ENCODE data around the gene SLC39A3.

SLC39A3 gene

GRCh38 chr19:2706251-2706650, 33.6 kb downstream of the SLC39A3 start:
- no peak for DNase-seq (ENCODE audit: low read depth in 2 of 2, low spot score in 1 of 2)

GRCh38 chr19:2703691-2704216, 36.1 kb downstream of the SLC39A3 start:
- no peak for DNase-seq (ENCODE audit: low read depth in 2 of 2, low spot score in 1 of 2)

GRCh38 chr19:2703077-2703437, 36.8 kb downstream of the SLC39A3 start:
- DNase-seq (ENCODE audit: low read depth in 2 of 2, low spot score in 1 of 2): no peak

DNA sequence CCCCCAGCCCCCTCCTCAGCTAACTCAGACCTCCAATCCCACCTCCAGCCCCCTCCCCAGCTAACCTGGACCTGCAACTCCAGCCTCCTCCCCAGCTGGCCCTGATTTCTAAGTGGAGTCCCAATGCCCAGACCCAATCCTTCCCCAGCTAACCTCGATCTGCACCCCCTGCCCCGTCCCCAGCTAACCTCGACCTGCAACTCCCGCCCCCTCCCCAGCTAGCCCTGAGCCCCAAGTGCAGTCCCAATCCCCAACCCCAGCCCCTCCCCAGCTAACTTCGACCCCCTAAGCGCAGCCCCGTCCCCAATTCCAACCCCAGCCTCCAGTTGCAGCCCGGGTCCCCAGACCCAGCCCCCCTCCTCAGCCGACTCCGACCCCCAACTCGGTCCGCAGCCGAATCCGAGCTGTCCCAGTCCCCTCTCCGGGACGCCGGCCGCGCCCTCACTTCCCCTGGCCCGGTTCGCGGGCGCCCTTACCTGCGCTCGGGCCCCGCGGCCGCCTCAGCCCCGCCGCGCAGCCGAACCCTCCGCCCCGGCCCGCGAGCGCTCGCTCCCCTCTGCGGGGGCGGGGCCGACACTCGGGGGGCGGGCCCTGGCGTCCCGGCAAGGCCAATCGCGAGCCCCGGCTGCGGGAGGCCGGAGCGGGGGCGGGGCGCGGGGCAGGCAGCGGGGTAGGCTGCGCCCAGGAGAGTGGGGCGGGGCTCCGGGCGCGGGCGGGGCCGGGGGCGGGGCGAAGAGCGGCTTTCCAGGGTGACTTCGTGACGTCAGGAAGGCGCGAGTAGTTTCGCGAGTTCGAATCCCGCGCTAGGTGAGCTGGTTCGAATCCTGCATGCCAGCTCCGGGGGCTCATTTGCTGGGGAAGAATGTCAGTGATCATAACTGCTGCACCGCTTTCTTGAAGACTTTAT, 37.4 kb downstream of the SLC39A3 start, which contains the start of gene GNG7:
GNG7 (minus strand) TSS at position 525 of the 907 bp plus-strand sequence. CDS start 182,006 bp downstream, outside the sequence.
- peak; percentile 85 to 88 for DNase-seq (ENCODE audit: low read depth in 2 of 2, low spot score in 1 of 2)

DNA sequence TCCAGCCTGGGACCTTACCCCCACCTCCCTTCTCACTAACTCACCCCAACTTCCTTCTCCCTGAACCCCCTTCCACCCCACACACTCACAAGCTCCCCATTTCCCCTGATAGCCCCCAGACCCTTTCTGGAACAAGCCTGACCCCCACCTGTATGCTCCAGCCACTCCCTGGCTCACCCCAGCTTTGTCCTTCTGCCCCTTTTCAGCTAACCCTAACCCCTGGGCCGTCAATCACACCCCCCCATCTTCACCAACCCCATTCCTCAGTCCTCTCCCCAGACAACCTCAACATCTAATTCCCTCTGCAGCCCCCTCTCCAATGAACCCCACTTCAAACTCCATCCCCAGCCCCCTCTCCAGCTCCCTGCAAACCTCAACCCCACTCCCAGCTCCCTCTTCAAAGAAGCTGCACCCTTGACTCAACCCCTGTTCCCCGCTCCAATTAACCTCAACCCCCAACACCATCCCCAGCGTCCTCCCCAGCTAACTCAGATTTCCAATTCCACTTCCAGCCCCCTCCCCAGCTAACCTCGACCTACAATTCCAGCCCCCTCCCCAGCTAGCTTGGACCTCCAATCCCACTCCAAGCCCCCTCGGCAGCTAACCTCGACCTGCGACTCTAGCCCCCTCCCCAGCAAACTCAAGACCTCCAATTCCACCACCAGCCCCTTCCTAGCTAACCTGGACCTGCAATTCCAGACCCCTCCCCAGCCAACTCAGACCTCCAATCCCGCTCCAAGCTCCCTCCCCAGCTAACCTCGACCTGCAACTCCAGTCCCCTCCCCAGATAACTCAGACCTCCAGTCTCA, 38.3 kb downstream of the SLC39A3 start:
- no peak for DNase-seq (ENCODE audit: low read depth in 2 of 2, low spot score in 1 of 2)

- no peak for DNase-seq (ENCODE audit: low read depth in 2 of 2, low spot score in 1 of 2)
Observed at GRCh38 chr19:2700660-2701360, 39.0 kb downstream of the SLC39A3 start.

DNA sequence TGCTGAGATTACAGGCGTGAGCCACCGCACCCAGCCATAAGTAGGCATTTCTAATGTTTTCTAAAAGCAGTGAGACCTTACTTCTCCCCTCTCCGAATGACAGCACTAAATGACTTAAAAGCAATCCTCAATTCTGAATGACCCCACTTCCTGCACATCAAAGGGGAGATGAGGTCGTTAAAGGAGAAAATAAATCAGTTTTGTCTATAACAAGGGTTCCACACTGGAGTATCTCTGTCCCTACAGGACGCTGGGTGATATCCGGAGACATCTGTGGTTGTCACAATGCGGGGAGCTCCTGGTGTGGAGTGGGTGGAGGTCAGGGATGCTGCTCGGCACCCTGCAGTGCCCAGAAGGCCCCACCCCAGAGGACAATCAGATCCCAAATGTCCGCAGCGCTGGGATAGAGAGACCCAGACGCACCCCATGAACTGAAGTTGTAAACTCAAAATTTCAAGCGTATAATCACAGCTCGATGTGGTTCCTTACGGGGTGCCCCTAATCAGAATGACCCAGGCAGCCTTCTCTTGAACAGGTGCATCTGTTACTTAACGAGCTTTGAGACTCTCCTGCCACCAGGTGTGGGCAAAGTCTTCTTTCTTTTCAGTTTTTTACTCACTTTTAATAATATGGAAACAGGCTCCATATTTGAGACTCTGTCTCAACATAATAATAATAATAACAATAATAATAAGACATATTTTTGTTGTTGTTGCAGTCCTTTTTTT, 40.2 kb downstream of the SLC39A3 start:
- DNase-seq (ENCODE audit: low read depth in 2 of 2, low spot score in 1 of 2): no peak

GRCh38 chr19:2694196-2694595, 45.6 kb downstream of the SLC39A3 start:
- DNase-seq (ENCODE audit: low read depth in 2 of 2, low spot score in 1 of 2): no peak

DNA sequence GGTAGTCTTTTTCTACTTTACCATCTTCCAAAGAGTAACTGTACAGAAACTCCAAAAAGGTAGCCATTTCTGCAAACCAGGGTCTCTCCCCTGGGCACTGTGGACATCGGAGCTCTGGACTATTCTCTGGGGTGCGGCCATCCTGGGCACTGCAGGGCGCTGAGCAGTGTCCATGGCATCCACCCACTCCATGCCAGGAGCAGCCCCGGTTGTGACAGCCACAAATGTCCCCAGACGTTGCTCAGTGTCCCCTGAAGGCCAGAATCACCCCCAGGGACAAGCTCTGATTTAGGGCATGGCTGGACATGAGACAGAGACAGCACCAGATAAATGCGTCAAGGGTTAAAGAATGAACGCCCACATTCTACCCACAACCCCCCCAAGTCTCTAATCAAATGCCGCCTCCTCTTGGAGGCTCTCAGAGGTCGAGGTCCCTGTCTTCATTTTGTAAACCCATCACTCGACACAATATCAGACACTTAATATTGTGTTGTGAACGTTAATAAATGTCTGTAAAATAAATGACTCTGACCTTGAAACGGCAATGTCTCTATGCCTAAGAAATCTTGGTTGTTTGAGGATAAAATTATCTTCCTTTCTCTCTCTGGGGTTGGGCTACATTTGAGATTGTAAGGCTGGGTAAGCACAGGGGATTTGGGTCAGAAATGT, 46.2 kb downstream of the SLC39A3 start:
- DNase-seq (ENCODE audit: low read depth in 2 of 2, low spot score in 1 of 2): no peak

- no peak for DNase-seq (ENCODE audit: low read depth in 2 of 2, low spot score in 1 of 2)
Observed at GRCh38 chr19:2691951-2692350, 47.9 kb downstream of the SLC39A3 start.

DNA sequence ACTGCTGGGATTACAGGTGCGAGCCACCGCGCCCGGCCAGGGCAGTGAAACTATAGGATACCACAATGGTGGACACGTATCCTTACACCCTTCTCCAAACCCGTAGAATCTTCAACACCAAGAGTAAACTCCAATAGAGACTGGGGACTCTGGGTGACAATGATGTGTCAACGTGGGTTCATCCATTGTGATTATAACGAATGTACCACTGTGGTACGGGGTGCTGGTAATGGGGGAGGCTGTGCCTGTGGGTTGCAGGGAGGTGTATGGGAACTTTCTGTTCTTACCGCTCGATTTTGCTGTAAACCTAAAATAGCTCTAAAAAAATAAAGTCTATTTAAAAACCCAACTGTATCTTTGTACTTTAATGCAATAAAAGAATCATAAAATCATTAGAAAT, 49.0 kb downstream of the SLC39A3 start:
- no peak for DNase-seq (ENCODE audit: low read depth in 2 of 2, low spot score in 1 of 2)

GRCh38 chr19:2686360-2686759, 53.5 kb downstream of the SLC39A3 start:
- no peak for DNase-seq (ENCODE audit: low read depth in 2 of 2, low spot score in 1 of 2)

DNA sequence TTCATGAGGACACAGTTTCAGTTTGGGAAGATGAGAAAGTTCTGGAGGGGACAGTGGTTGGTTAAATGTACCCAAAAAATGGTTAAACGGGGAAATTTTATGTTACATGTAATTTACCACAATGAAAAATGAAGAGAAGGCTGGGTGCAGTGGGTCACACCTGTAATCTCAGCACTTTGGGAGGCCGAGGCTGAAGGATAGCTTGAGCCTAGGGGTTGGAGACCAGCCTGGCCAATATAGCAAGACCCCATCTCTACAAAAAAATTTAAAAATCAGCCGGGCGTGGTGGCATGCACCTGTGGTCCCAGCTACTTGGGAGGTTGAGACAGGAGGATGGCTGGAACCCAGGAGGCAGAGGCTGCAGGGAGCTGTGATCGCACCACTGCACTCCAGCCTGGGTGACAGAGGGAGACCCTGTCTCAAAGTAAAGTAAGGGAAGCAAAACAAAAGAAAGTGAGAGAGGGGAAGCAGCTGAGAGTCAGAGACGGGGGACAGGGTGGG, 54.6 kb downstream of the SLC39A3 start:
- DNase-seq (ENCODE audit: low read depth in 2 of 2, low spot score in 1 of 2): no peak

DNA sequence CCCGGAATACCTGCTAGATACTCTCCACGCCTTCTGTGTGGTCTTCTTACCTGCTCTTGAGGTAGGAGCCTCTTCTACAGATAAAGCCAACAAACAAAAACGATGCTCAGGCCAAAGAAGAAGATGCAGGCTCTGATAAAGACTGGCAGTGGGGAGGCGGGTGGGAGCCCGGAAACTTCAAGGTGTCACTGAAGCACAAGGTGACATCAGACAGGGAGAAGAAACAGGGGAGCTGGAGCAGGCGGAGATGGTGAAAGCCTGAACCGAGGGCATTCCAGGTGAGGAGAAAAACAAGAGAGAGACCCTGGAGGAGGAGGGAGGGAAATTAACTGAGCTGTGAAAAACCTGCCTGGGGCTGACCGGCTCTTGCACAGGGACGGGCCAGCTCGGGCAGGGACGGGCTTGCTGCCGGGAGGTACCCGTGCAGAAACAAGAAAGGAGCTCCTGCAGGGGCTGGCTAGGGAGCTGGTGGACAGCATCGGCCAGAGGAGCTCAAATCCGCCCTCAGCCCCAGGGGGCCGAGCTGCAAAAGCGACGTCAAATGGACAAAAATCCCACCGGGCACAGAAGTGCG, 56.3 kb downstream of the SLC39A3 start:
- no peak for DNase-seq (ENCODE audit: low read depth in 2 of 2, low spot score in 1 of 2)

All from stimulated activated CD8-positive, alpha-beta memory T cell treated with anti-CD3 and anti-CD28 coated beads, Interleukin-4, amount 100 ng/mL, for 4 hours (primary cell).